Mucosa of descending colon (tissue), 3 donors: ENCODE measurements around the gene SYTL3. TPM values are rescaled to one million over a fixed set of nuclear protein-coding genes. Genes with fewer than 3 reads are reported as not detected.

Experiments
- ATAC-seq: fragments of 200-7000 bp; cut with Tn5 transposase; one replicate; pipeline ENCODE4 v1.9.1; 2020; ENCODE audit warnings: mild to moderate bottlenecking, moderate library complexity
- DNase-seq, 3 donors: peaks; one replicate each; pipeline ENCODE4 v3.0.0-alpha.2; 2020
- H3K36me3 ChIP-seq: fragments of 200-600 bp; one replicate; pipeline ENCODE4 v1.8.0; 2021; ENCODE audit warnings: low read depth, mild to moderate bottlenecking
- H3K4me1 ChIP-seq: fragments of 200-600 bp; one replicate; pipeline ENCODE4 v1.8.0; 2021; ENCODE audit warnings: low read depth, mild to moderate bottlenecking
- H3K4me3 ChIP-seq: fragments of 200-600 bp; one replicate; pipeline ENCODE4 v1.8.0; 2021; ENCODE audit warnings: mild to moderate bottlenecking
- H3K9me3 ChIP-seq: fragments of 200-600 bp; one replicate; pipeline ENCODE4 v1.8.0; 2021; ENCODE audit warnings: mild to moderate bottlenecking
- intact Hi-C, 2 donors: fragments of 100-400 bp; cut with DNase I in 1 of 2; cut with micrococcal nuclease in 1 of 2; formaldehyde crosslinking; loops; one replicate each; pipeline versions ENCODE4 v1.11.0 to v1.11.1; 2022; cut with DNase I, micrococcal nuclease
- total RNA-seq, 3 donors: library from RNA; stranded (reverse); fragmentation: NEBNext Ultra II Directional in 2 of 3; extraction: Animal tissue kit (Norgen Biotek cat#: 25700) in 2 of 3; gene quantifications; one replicate each; pipeline versions ENCODE4 v1.2.1 to v1.2.4, GENCODE V29; 2021 to 2023
- TF ChIP-seq, protein P1 (sequence below): fragments of 200-600 bp; IDR thresholded peaks from one replicate; pipeline ENCODE4 v1.8.0; 2022; ENCODE audit warnings: antibody characterized with exemption, mild to moderate bottlenecking
- donor health status: DM: no; HTN: no; CAD: no; lungs with moderate emphysema.
- donor health status: DM: no; HTN: no; CAD: no.
- donor health status: DM: no; HTN: yes; CAD: no.

Gene SYTL3
- total RNA-seq, 3 donors from 2014 or later: 2.8 to 4.7 (median 4.4) TPM

DNA sequence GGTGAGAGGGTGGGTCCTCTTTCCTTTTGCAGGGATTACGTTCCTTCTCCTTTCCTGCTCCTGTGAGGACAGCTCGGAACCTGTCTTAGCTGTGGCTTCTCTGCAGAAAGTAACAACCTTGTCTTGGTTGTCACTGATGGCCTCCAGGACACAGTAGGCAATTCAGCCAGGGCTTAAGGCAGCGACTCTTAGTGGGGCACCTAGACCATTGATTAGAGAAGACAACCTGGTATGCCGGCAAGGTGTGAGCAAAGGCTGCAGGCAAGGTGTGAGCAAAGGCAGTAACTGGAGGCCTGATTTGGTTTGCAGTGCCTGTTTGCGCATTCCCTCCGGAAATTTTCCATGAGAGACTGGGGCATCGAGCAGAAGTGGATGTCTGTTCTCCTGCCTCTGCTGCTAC lies 42.9 kb upstream of the SYTL3 start:
- TF ChIP-seq, protein P1, sequence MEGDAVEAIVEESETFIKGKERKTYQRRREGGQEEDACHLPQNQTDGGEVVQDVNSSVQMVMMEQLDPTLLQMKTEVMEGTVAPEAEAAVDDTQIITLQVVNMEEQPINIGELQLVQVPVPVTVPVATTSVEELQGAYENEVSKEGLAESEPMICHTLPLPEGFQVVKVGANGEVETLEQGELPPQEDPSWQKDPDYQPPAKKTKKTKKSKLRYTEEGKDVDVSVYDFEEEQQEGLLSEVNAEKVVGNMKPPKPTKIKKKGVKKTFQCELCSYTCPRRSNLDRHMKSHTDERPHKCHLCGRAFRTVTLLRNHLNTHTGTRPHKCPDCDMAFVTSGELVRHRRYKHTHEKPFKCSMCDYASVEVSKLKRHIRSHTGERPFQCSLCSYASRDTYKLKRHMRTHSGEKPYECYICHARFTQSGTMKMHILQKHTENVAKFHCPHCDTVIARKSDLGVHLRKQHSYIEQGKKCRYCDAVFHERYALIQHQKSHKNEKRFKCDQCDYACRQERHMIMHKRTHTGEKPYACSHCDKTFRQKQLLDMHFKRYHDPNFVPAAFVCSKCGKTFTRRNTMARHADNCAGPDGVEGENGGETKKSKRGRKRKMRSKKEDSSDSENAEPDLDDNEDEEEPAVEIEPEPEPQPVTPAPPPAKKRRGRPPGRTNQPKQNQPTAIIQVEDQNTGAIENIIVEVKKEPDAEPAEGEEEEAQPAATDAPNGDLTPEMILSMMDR: no peak
- Histone ChIP-seq H3K4me1 (no peaks in the 10 kb centered on the region), H3K4me3 (no peak overlapping the region), H3K36me3 (no peaks in the 10 kb centered on the region), H3K9me3 (no peaks in the 10 kb centered on the region)
- ATAC-seq (no peak), DNase-seq (no peak)
- intact Hi-C loops: loop anchor here in 1 of 2 donors (10.0 kb wide), 1 partner anchor 382 kb away; no protein-coding TSS in a partner anchor

DNA sequence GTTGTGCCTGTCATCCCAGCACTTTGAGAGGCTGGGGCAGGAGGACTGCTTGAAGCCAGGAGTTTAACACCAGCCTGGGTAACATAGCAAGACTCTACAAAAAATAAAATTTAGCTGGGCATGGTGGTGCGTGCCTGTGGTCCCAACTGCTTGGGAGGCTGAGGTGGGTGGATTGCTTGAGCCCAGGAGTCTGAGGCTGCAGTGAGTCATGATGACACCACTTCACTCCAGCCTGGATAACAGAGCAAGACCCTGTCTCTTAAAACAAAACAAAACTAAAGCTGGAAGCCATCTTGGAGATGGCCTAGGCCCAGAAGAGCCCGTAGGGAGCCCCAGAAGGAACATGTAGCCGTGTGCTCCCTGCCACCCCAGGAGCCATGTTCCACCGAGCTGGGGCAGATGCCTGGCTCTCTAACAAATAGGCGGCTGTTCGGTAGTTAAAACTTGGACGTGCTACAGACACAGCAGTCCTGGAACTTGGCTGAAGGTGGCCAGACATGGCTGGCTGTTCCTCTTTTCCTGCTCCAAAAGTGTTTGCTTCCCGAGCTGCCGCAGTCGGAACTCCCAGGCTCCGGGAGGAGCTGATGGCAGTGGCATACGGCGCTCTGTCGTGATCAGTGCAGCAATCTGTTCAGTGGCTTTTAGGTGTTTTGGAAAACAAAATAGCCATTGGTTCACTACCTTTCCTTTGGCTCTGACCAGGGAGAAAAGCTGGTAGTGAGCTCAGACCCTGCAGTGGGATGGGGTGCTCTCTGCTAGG lies 42.3 kb upstream of the SYTL3 start:
- Histone ChIP-seq H3K9me3 (no peaks in the 10 kb centered on the region), H3K4me1 (no peaks in the 10 kb centered on the region), H3K36me3 (no peaks in the 10 kb centered on the region), H3K4me3 (no peak overlapping the region)
- ATAC-seq (no peak), DNase-seq (no peak)
- TF ChIP-seq, protein P1: no peak
- intact Hi-C loops: loop anchor here in 1 of 2 donors (10.0 kb wide), 1 partner anchor 383 kb away; no protein-coding TSS in a partner anchor

DNA sequence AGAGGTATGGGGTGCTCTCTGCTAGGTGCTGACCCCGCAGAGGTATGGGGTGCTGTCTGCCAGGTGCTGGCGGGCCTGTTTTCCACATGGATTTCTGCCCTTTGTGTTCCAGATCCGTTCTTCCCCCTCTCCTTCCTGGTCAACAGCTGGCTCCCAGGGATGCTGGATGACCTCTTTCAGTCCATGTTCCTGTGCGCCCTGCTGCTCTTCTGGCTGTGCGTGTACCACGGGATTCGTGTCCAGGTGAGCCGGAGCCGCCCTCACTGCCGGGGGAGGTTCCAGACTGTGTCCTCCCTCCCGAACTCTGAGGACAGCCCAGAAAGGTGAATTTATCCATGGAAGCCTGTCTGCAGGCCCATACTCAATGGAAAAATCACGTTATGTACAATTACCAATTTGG lies 41.6 kb upstream of the SYTL3 start:
- DNase-seq (no peak), ATAC-seq (no peak)
- Histone ChIP-seq H3K36me3 (no peaks in the 10 kb centered on the region), H3K4me1 (no peaks in the 10 kb centered on the region), H3K9me3 (no peaks in the 10 kb centered on the region), H3K4me3 (no peak overlapping the region)
- intact Hi-C loops: loop anchor here in 1 of 2 donors (10.0 kb wide), 1 partner anchor 383 kb away; no protein-coding TSS in a partner anchor
- TF ChIP-seq, protein P1: no peak

DNA sequence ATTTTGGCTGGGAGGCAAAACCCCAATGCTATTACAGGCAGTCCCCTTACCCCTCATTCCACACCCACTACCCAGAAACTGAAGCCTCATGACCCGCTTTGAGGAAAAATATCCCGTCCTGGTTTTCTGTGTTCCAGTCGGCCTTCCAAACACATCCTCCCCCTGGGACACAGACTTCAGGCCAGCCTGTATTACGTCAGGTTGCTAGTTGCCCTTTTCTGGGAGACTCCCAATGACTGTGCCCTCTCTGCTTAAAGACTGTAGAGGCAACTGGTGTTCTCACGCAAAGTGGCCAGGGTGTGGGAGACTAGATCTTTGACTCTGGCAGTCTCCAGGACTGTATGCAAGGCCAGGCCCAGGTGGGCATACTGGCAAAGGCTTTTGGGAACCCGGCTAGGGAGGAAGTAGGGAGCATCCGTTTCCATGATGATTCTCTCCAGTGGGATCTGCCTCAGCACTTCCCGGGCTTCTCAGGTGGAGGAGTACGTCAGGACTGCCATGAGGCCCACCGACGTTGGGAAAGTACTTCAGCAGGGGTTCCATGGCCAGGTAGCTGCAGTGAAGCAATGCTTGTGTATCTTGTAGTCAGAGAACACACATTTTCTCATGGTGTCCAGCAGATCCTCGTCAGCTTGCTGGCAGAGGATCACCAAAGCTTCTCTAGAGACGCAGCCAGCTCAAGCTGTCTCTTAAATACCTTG lies 40.2 kb upstream of the SYTL3 start:
- Histone ChIP-seq H3K9me3 (no peaks in the 10 kb centered on the region), H3K4me1 (no peaks in the 10 kb centered on the region), H3K4me3 (no peak overlapping the region), H3K36me3 (no peaks in the 10 kb centered on the region)
- no peak for ATAC-seq
- intact Hi-C loops: loop anchor here in 1 of 2 donors (10.0 kb wide), 1 partner anchor 385 kb away; no protein-coding TSS in a partner anchor
- TF ChIP-seq, protein P1: no peak
- DNase-seq: no peak

DNA sequence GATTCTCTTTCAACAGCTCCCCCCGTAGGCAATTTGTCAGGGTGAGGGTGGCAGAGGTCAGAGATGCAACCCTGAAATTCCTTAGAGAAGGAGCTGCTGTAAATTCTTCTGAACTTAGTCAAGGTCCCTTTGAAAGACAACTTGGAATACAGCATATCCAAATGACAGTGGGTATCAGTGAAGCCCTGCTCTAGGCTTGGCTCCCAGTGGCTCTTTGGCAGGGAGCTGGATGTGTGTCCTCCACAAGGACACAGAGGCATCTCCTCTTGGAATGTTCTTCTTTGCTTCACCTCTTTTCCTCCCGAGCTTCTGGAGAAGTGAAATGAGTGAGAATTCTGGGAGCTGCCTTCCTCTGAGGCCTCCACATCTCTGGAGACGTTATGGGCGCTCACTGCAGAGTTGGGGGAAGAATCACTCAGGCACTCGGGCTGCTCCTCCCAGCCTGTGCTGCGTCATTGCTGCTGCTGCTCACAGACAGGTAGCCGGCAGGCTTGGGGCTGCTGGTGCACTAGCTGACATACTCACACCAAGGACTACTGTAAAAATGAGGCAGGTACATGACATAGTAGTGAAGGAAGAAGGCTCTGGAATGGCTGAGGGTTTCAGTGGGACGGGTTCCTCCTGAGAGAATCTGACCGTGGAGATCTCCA lies 39.4 kb upstream of the SYTL3 start:
- intact Hi-C loops: no loop called here
- ATAC-seq (no peak), DNase-seq (no peak)
- Histone ChIP-seq H3K36me3 (no peaks in the 10 kb centered on the region), H3K4me3 (no peak overlapping the region), H3K9me3 (no peaks in the 10 kb centered on the region), H3K4me1 (no peaks in the 10 kb centered on the region)
- TF ChIP-seq, protein P1: no peak
